NCI-H2171 (cell line): ENCODE results near the gene ARHGAP8.
"Not testable (repeated sequence)": the region's sequence is repeated elsewhere in the genome, so short reads cannot be mapped to it uniquely, and the experiment has no call there.

Source experiments
- DNase-seq: peaks from one replicate; lab custom pipeline; 2025; lab: John Stamatoyannopoulos, UW

ARHGAP8 gene

GRCh38 chr22:44855855-44856254 lies 103.5 kb downstream of the ARHGAP8 start:
- DNase-seq: no peak

DNA sequence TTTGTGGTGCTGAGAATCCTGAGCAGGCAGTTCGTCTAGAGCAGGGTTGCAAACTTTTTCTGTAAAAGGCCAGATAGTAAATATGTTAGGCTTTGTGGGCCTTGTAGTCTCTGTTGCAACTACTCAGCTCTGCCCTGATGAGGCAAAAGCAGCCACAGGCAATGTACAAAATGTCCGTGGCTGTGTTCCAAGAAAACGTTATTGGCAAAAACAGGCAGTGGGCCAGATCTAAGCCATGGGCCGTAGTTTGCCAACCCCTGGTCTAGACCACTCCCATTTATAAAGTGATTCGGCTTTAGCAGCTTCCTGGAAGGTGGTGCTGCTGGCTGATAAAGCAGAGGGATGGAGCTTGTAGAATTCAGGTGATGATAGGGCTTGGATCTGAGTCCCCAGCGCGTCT lies 106.4 kb downstream of the ARHGAP8 start:
- not testable (repeated sequence) for DNase-seq

DNA sequence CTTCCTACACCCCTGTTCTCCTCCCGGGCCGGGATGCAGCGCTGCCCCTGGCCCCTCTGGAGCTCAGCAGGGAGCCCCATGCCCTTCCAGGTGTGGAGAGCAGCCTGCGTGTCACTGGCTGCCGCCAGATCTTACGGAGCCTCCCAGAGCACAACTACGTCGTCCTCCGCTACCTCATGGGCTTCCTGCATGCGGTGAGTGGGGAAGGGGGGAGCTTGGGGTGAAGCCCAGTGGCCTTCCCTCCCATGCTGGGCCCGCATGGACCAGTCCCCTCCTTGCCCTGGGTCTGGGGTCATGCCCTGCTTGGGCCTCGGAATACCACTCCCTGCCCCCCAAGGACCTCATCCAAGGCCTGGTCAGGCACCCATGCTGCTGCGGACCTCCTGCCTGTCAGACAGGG lies 107.3 kb downstream of the ARHGAP8 start:
- no peak for DNase-seq

GRCh38 chr22:44860311-44860710 lies 107.9 kb downstream of the ARHGAP8 start:
- no peak for DNase-seq

DNA sequence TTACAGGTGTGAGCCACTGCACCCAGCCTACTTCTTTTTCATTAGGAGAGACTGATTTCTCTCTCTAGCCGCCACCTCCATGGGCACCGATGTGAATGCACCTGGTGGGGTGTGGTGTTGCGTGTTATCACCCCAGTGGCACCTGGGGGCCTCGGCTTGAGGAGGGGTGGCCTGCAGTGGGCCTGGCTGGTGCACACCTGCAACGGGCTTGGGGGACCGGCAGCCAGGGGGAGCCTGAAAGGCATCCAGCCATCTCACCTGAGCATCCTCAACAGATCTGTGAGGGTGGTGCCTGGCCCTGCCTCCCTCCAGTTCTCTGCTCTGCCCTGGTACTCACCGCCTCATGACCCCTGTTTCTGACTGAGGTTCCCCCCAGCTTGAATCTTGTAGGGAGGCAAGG lies 108.9 kb downstream of the ARHGAP8 start:
- DNase-seq: no peak

- DNase-seq: no peak
Observed at GRCh38 chr22:44862281-44862680, 109.9 kb downstream of the ARHGAP8 start.

- no peak for DNase-seq
Observed at GRCh38 chr22:44862981-44863860, 110.8 kb downstream of the ARHGAP8 start.

DNA sequence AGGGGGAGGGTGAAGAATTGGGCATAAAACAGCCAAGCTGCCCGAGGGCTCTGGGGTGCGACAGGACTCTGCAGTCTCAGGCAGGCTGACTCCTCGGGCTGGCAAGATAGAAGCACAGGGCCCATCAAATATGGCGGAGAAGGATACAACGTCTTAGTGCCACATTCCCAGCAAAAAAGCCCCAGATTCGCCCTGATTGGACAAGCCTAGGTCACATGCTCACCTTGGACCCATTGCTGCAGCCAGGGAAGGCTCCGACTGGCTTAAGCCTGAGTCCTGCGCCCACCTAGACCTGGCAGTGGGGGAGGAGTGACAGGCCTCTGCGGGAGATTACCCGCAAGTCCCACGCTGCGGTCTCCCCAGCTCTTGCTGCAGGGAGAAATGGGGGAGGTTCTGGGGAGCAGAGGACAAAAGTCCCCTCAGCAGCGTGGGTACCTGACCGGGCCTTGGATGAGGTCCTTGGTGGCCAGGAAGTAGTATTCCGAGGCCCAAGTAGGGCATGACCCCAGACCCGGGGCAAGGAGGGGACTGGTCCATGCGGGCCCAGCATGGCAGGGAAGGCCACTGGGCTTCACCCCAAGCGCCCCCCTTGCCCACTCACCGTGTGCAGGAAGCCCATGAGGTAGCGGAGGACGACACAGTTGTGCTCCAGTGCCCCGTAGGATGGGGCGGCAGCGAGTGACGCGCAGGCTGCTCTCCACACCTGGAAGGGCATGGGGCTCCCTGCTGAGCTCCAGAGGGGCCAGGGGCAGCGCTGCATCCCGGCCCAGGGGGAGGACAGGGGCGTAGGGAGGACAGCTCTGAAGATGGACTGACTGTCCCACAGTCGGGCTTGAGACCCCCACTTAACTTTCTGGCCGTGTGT lies 113.0 kb downstream of the ARHGAP8 start:
- no peak for DNase-seq

DNA sequence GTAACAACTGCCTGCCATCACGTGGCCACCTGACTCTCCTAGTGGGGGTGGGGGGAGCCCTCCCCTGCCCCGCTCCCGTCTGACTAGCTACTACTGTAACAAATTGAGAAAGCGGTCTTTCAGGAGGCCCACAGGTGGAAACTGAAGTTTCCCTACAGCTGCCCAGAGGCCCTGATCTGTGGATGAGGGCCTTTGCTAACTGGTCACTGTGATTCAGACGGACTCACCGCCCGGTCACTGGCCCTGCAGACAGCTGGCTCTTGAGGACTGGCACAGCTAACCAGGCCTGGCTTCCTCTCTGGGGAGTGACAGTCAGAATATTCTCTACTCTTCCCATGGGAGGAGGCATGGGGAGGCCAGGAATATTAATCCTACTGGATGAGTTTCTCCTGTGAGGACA lies 116.8 kb downstream of the ARHGAP8 start:
- DNase-seq: no peak

- DNase-seq: peak; percentile 39
Observed at GRCh38 chr22:44870021-44870420, 117.6 kb downstream of the ARHGAP8 start.

GRCh38 chr22:44871782-44872181 lies 119.4 kb downstream of the ARHGAP8 start:
- no peak for DNase-seq

- DNase-seq: no peak
Observed at GRCh38 chr22:44876921-44877320, 124.5 kb downstream of the ARHGAP8 start.

- DNase-seq: no peak
Observed at GRCh38 chr22:44878483-44879300, 126.3 kb downstream of the ARHGAP8 start.

DNA sequence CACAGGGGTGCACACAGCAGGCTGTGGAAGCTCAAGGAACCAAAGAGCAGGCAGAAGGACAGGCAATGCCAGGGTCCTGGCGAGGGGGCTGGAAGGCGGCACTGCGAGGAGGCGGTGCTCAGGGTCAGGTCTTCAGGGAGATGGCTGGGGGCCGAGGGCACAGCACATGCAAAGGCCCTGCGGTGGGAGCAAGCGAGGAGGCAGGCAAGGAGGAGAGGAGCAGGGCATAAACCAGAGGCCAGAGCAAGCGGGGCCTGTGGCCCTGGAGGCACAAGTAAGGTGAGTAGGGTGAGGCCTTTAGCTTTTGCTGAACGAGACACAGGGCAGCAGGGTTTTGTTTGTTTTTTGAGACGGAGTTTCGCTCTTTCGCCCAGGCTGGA lies 126.9 kb downstream of the ARHGAP8 start:
- DNase-seq: no peak

- no peak for DNase-seq
Observed at GRCh38 chr22:44880610-44881290, 128.4 kb downstream of the ARHGAP8 start.

GRCh38 chr22:44881624-44882023 lies 129.2 kb downstream of the ARHGAP8 start:
- no peak for DNase-seq

DNA sequence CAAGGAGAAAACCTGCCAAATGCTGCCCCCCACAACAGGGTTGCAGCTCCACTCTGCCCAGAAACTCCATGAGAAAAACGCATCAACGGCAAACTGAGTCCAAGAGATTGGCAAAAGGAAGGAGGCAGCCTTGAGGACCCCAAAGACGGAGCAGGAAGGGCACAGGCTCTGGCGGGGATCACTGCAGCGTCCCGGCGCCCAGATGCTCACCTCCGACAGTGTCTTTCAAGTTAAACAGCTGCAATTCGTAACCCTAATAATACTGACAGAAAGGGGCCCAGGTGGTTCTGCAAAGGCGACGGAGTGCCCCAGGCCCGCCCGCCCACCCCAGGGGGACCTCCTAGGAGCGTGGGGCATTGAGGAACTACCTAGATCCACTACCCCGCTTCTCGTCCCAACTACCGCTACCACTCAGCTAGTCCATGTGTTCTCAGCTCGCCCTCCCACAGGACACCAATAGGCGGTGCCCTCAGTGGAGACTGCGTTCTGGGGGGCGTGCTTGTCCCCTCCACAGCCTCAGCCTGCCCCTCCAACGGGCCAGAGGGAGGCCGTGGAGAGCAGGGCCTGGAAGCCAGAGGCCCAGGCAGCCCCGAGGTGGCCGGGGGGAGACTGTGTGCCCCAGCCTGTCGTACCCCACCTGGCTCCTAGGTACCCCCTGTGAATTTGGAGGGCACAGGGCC lies 130.0 kb downstream of the ARHGAP8 start:
- DNase-seq: no peak

DNA sequence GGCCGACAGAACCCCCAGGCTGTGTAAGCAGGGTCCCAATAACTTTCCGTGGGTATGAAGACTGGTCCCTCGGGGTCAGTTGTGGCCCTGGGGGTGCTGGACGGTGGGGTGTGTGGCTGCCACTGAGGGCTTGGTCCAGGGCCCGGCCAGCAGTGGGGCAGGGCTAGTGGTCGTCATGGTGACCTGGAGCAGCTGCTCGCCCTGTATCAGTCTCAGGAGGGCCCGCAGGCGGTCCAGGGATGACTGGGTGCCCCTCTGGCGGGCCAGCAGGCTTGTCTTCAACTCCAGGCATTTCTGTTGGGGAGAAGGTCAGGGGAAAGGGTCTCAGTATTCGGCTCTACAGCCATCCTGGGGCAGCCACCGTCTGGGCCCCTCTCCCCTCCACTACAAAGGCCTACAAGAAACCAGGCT lies 130.6 kb downstream of the ARHGAP8 start:
- DNase-seq: no peak

- DNase-seq: no peak
Observed at GRCh38 chr22:44884562-44884961, 132.2 kb downstream of the ARHGAP8 start.

DNA sequence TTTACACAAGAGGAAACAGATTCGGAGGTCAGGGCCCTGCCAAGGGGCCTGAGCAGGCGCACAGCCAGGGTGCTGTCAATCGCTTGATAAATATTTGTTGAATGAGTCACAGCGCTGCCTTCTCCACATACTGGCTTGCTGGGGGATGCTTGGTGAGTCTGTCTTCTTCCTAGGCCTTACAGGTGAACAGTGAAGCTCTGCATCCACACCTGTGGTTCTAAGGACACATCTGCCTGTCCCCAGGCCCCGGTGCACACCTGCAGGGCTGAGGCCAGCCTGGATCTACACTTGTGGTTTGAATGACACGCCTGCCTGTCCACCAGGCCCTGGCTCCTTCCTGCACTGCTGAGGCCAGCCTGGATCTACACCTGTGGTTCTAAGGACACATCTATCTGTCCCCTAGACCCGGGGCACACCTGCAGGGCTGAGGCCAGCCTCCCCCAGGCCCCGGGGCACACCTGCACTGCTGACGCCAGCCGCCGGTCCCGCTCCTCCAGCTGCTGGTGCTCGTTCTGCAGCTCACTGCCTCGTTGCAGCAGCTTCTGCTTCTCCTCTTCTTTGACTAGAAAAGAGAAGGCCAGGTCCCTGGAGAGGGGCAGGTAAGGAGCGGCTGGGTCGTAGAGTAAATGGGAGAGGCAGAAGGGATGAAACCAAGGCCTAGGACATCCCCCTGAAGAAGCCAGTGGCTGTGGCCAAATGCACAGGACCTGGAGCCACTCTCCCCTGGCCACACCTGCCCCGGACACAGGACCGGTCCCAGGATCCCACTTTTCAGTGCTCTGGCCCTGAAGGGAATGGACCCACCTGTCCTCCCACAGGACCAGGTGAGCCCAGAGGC lies 132.8 kb downstream of the ARHGAP8 start:
- no peak for DNase-seq
